HEK293 (cell line): ENCODE results near the gene MAGI2.
A peak's percentile ranks its signal among the peaks of the same experiment; 100 is the strongest.

Experiments used
- CTCF ChIA-PET: fragments of 350-600 bp; formaldehyde crosslinking; extraction: SDS; loops from one replicate; lab custom pipeline; 2021; ENCODE audit warnings: antibody characterized with exemption; lab: Yijun Ruan, JAX
- POLR2A ChIA-PET: fragments of 300-600 bp; formaldehyde crosslinking; extraction: SDS; loops from one replicate; lab custom pipeline; 2020; ENCODE audit warnings: antibody characterized with exemption, inconsistent platforms; lab: Yijun Ruan, JAX
- H3K27ac ChIP-seq: fragments of 200-500 bp; sonication (Bioruptor generic); 2 replicates; pipeline ENCODE4 v1.5.1; 2014; ENCODE audit warnings: low read depth, low read length, control low read depth, inconsistent platforms; ENCODE audit errors: extremely low read depth
- H3K36me3 ChIP-seq, 2 experiments: fragments of 200-500 bp in 1 of 2; sonication (Bioruptor generic) in 1 of 2; 1 replicate in 1 of 2; 2 replicates in 1 of 2; pipeline ENCODE4 v1.5.1; 2014 to 2017; ENCODE audit warnings: inconsistent platforms in 2 of 2, low read length in 2 of 2; ENCODE audit not compliant: control insufficient read depth in 2 of 2, insufficient read depth in 1 of 2
- H3K4me1 ChIP-seq: fragments of 200-500 bp; sonication (Bioruptor generic); 2 replicates; pipeline ENCODE4 v1.5.1; 2014; ENCODE audit warnings: mild to moderate bottlenecking, low read length, inconsistent platforms; ENCODE audit not compliant: control insufficient read depth, insufficient read depth
- H3K4me3 ChIP-seq: 2 replicates; pipeline ENCODE4 v1.5.1; 2011; ENCODE audit warnings: low read depth, mild to moderate bottlenecking, control low read depth, low read length, moderate library complexity
- H3K9me3 ChIP-seq: fragments of 200-500 bp; sonication (Bioruptor generic); 2 replicates; pipeline ENCODE4 v1.5.1; 2014; ENCODE audit warnings: low read depth, low read length, inconsistent platforms; ENCODE audit not compliant: control insufficient read depth, insufficient read depth
- GLIS2 ChIP-seq: fragments of 450-650 bp; formaldehyde crosslinking; IDR thresholded peaks from 2 replicates; pipeline ENCODE4 v1.5.1; 2016; ENCODE audit warnings: missing biosample characterization, missing genetic modification characterization
- KLF9 ChIP-seq: fragments of 450-650 bp; formaldehyde crosslinking; IDR thresholded peaks from 2 replicates; pipeline ENCODE4 v1.5.1; 2016; ENCODE audit warnings: missing biosample characterization, missing genetic modification characterization, low read depth
- SP3 ChIP-seq: fragments of 450-650 bp; formaldehyde crosslinking; IDR thresholded peaks from 2 replicates; pipeline ENCODE4 v1.5.1; 2016; ENCODE audit warnings: missing biosample characterization, missing genetic modification characterization
- YY1 ChIP-seq: fragments of 450-650 bp; formaldehyde crosslinking; IDR thresholded peaks from 2 replicates; pipeline ENCODE4 v1.5.1; 2018; ENCODE audit warnings: missing biosample characterization, missing genetic modification characterization
- ZEB2 ChIP-seq: fragments of 450-650 bp; formaldehyde crosslinking; IDR thresholded peaks from 2 replicates; pipeline ENCODE4 v1.5.1; 2016; ENCODE audit warnings: missing biosample characterization, missing genetic modification characterization
- ZNF184 ChIP-seq: fragments of 450-650 bp; IDR thresholded peaks from 2 replicates; pipeline ENCODE4 v1.5.1; 2018; ENCODE audit warnings: missing biosample characterization, mild to moderate bottlenecking, missing genetic modification characterization
- ZNF221 ChIP-seq: fragments of 450-650 bp; formaldehyde crosslinking; IDR thresholded peaks from 2 replicates; pipeline ENCODE4 v1.5.1; 2017; ENCODE audit warnings: missing biosample characterization, missing genetic modification characterization, borderline replicate concordance
- ZNF335 ChIP-seq: fragments of 450-650 bp; formaldehyde crosslinking; conservative IDR thresholded peaks from 2 replicates; pipeline ENCODE4 v1.5.1; 2016; ENCODE audit warnings: missing biosample characterization, missing genetic modification characterization
- ZNF548 ChIP-seq: fragments of 450-650 bp; formaldehyde crosslinking; IDR thresholded peaks from 2 replicates; pipeline ENCODE4 v1.5.1; 2016; ENCODE audit warnings: missing biosample characterization, missing genetic modification characterization
- ZNF654 ChIP-seq: fragments of 450-650 bp; formaldehyde crosslinking; IDR thresholded peaks from 2 replicates; pipeline ENCODE4 v1.5.1; 2016; ENCODE audit warnings: low read depth, missing biosample characterization, missing genetic modification characterization
- ZNF670 ChIP-seq: fragments of 450-650 bp; formaldehyde crosslinking; IDR thresholded peaks from 2 replicates; pipeline ENCODE4 v1.5.1; 2016; ENCODE audit warnings: missing biosample characterization, missing genetic modification characterization, low read depth
- TF ChIP-seq, protein P1 (sequence below): fragments of 450-650 bp; IDR thresholded peaks from 2 replicates; pipeline ENCODE4 v1.5.1; 2018; ENCODE audit warnings: missing biosample characterization, mild to moderate bottlenecking, missing genetic modification characterization
- TF ChIP-seq, protein P2 (sequence below): fragments of 450-650 bp; formaldehyde crosslinking; conservative IDR thresholded peaks from 2 replicates; pipeline ENCODE4 v1.5.1; 2016; ENCODE audit warnings: low read depth, missing biosample characterization, missing genetic modification characterization
- TF ChIP-seq, protein P3 (sequence below): fragments of 450-650 bp; formaldehyde crosslinking; IDR thresholded peaks from 2 replicates; pipeline ENCODE4 v1.5.1; 2017; ENCODE audit warnings: missing biosample characterization, missing genetic modification characterization
- TF ChIP-seq, protein P4 (sequence below): fragments of 450-650 bp; formaldehyde crosslinking; IDR thresholded peaks from 2 replicates; pipeline ENCODE4 v1.5.1; 2017; ENCODE audit warnings: missing biosample characterization, missing genetic modification characterization
- TF ChIP-seq, protein P5 (sequence below): fragments of 450-650 bp; formaldehyde crosslinking; IDR thresholded peaks from 2 replicates; pipeline ENCODE4 v1.5.1; 2016; ENCODE audit warnings: missing biosample characterization, missing genetic modification characterization, low read depth

Gene MAGI2

DNA sequence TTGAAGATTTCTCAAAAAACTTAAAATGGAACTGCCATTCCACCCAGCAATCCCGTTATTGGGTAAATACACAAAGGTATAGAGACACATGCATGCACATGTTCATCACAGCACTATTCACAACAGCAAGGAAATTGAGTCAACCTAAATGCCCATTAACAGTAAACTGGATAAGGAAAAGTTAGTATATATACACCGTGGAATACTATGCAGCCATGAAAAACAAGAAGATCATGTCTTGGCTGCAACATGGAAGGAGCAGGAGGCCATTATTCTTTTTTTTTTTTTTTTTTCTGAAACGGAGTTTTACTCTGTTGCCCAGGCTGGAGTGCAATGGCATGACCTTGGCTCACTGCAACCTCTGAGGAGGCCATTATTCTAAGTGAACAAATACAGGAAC is 749.0 kb downstream of the MAGI2 start:
- ChIA-PET POLR2A (no interaction called here), CTCF (no interaction called here)
- no peaks in the 10 kb centered on the region for H3K4me1 ChIP-seq
- H3K9me3 ChIP-seq = no peaks in the 10 kb centered on the region
- TF ChIP-seq SP3 (tag by site-specific recombination) (no peak), ZNF654 (tag by site-specific recombination) (no peak), ZNF548 (no peak), YY1 (no peak), ZNF335 (tag by site-specific recombination) (no peak)
- TF ChIP-seq, protein P1, sequence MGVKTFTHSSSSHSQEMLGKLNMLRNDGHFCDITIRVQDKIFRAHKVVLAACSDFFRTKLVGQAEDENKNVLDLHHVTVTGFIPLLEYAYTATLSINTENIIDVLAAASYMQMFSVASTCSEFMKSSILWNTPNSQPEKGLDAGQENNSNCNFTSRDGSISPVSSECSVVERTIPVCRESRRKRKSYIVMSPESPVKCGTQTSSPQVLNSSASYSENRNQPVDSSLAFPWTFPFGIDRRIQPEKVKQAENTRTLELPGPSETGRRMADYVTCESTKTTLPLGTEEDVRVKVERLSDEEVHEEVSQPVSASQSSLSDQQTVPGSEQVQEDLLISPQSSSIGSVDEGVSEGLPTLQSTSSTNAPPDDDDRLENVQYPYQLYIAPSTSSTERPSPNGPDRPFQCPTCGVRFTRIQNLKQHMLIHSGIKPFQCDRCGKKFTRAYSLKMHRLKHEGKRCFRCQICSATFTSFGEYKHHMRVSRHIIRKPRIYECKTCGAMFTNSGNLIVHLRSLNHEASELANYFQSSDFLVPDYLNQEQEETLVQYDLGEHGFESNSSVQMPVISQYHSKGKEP = no peak
- TF ChIP-seq, protein P2, sequence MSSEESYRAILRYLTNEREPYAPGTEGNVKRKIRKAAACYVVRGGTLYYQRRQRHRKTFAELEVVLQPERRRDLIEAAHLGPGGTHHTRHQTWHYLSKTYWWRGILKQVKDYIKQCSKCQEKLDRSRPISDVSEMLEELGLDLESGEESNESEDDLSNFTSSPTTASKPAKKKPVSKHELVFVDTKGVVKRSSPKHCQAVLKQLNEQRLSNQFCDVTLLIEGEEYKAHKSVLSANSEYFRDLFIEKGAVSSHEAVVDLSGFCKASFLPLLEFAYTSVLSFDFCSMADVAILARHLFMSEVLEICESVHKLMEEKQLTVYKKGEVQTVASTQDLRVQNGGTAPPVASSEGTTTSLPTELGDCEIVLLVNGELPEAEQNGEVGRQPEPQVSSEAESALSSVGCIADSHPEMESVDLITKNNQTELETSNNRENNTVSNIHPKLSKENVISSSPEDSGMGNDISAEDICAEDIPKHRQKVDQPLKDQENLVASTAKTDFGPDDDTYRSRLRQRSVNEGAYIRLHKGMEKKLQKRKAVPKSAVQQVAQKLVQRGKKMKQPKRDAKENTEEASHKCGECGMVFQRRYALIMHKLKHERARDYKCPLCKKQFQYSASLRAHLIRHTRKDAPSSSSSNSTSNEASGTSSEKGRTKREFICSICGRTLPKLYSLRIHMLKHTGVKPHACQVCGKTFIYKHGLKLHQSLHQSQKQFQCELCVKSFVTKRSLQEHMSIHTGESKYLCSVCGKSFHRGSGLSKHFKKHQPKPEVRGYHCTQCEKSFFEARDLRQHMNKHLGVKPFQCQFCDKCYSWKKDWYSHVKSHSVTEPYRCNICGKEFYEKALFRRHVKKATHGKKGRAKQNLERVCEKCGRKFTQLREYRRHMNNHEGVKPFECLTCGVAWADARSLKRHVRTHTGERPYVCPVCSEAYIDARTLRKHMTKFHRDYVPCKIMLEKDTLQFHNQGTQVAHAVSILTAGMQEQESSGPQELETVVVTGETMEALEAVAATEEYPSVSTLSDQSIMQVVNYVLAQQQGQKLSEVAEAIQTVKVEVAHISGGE = no peak
- no peak overlapping the region for H3K4me3 ChIP-seq
- no peak overlapping the region for H3K27ac ChIP-seq
- no peaks in the 10 kb centered on the region for H3K36me3 ChIP-seq

DNA sequence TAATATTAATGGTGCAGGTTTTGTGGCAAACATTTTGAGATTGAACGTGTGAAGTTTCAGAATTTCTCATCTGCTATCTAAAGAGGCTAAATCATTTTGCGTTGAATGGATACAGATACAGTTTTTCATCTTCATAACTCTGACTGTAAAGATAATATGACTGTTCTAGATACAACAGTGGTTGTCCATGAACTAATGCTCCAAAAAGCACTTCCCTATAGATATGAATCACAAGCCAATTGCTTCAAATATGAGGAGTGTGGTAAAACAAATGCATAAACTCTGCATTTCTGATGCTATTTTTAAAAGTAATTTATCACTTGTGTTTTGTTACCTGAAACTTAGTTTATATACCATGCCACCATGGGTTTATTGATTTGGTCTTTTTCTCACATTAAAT is 750.1 kb downstream of the MAGI2 start:
- TF ChIP-seq ZEB2 (tag by site-specific recombination) (no peak), ZNF221 (tag by site-specific recombination) (no peak), KLF9 (tag by site-specific recombination) (no peak), ZNF184 (no peak), GLIS2 (no peak)
- TF ChIP-seq, protein P3, sequence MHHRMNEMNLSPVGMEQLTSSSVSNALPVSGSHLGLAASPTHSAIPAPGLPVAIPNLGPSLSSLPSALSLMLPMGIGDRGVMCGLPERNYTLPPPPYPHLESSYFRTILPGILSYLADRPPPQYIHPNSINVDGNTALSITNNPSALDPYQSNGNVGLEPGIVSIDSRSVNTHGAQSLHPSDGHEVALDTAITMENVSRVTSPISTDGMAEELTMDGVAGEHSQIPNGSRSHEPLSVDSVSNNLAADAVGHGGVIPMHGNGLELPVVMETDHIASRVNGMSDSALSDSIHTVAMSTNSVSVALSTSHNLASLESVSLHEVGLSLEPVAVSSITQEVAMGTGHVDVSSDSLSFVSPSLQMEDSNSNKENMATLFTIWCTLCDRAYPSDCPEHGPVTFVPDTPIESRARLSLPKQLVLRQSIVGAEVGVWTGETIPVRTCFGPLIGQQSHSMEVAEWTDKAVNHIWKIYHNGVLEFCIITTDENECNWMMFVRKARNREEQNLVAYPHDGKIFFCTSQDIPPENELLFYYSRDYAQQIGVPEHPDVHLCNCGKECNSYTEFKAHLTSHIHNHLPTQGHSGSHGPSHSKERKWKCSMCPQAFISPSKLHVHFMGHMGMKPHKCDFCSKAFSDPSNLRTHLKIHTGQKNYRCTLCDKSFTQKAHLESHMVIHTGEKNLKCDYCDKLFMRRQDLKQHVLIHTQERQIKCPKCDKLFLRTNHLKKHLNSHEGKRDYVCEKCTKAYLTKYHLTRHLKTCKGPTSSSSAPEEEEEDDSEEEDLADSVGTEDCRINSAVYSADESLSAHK (tag by site-specific recombination) = no peak
- TF ChIP-seq, protein P4, sequence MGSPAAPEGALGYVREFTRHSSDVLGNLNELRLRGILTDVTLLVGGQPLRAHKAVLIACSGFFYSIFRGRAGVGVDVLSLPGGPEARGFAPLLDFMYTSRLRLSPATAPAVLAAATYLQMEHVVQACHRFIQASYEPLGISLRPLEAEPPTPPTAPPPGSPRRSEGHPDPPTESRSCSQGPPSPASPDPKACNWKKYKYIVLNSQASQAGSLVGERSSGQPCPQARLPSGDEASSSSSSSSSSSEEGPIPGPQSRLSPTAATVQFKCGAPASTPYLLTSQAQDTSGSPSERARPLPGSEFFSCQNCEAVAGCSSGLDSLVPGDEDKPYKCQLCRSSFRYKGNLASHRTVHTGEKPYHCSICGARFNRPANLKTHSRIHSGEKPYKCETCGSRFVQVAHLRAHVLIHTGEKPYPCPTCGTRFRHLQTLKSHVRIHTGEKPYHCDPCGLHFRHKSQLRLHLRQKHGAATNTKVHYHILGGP = no peak
- Histone ChIP-seq H3K4me3 (no peak overlapping the region), H3K4me1 (no peaks in the 10 kb centered on the region), H3K9me3 (no peaks in the 10 kb centered on the region), H3K27ac (no peak overlapping the region), H3K36me3 (no peaks in the 10 kb centered on the region)
- POLR2A ChIA-PET = no interaction called here
- CTCF ChIA-PET = no interaction called here

DNA sequence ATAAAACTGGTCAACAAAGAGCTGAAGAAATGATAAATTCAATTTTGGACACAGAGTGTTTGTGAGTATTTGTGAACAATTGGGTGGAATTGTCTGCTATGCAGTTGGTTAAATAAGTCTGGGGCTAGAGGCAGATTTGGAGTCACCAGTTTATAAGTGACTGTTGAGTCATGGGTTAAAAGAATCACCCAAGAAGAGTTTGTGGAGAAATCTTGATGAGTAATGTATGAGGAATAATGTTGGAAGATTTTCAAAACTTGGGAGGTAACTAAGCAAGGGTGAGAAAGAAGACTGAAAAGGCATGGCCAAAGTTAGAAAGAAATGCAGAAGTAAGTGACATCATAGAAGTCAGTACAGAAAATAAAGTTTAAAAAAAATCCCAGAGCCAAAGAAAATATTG is 750.7 kb downstream of the MAGI2 start:
- H3K27ac ChIP-seq = no peak overlapping the region
- no peak for TF ChIP-seq ZNF670
- TF ChIP-seq, protein P5, sequence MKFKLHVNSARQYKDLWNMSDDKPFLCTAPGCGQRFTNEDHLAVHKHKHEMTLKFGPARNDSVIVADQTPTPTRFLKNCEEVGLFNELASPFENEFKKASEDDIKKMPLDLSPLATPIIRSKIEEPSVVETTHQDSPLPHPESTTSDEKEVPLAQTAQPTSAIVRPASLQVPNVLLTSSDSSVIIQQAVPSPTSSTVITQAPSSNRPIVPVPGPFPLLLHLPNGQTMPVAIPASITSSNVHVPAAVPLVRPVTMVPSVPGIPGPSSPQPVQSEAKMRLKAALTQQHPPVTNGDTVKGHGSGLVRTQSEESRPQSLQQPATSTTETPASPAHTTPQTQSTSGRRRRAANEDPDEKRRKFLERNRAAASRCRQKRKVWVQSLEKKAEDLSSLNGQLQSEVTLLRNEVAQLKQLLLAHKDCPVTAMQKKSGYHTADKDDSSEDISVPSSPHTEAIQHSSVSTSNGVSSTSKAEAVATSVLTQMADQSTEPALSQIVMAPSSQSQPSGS = 0 out of 2 replicates have a peak, but pooled peaks have one; percentile 6
- H3K4me3 ChIP-seq = no peak overlapping the region
- no peaks in the 10 kb centered on the region for H3K4me1 ChIP-seq
- POLR2A ChIA-PET = no interaction called here
- H3K36me3 ChIP-seq = no peaks in the 10 kb centered on the region
- H3K9me3 ChIP-seq = no peaks in the 10 kb centered on the region
- CTCF ChIA-PET = no interaction called here
